ENCODE data around the gene SCYL3. TPM values are rescaled to one million over a fixed set of nuclear protein-coding genes. Genes with fewer than 3 reads are reported as not detected.

Gene SCYL3
- total RNA-seq, 1 experiment from 2014 or later: 3.6 TPM

GRCh38 chr1:169836198-169836597 is 57.5 kb downstream of the SCYL3 start:
- Histone ChIP-seq H3K4me1 (ENCODE audit: insufficient read depth, low read length) (no peaks in the 10 kb centered on the region), H3K27me3 (ENCODE audit: low read length) (no peaks in the 10 kb centered on the region), H3K27ac (ENCODE audit: low read length) (no peak overlapping the region), H3F3A (ENCODE audit: low read length, unreplicated experiment) (no peaks in the 10 kb centered on the region), H4K20me1 (ENCODE audit: low read length) (0 out of 2 replicates have a peak, but pooled peaks cover 6% of the 10 kb centered on the region), H3K79me2 (ENCODE audit: low read length) (0 out of 2 replicates have a peak, but pooled peaks cover 9% of the 10 kb centered on the region), H2AFZ (ENCODE audit: low read length) (no peak overlapping the region), H3K4me2 (ENCODE audit: low read length) (no peak overlapping the region), H3K9me3 (ENCODE audit: low read length) (no peaks in the 10 kb centered on the region), H3K36me3 (ENCODE audit: low read depth, low read length) (peaks cover 10% of the 10 kb centered on the region; the same call in 1 of the 2 replicates), H3K9ac (ENCODE audit: low read length) (no peak overlapping the region), H3K9me2 (replicated peaks; ENCODE audit: low read length) (no peaks in the 10 kb centered on the region), H3K4me3 (ENCODE audit: low read length) (no peak overlapping the region)
- no peak for ATAC-seq
- DNase-seq: no peak
- intact Hi-C loops (cut with micrococcal nuclease): no loop called here
- POLR2A ChIA-PET (ENCODE audit: unreplicated experiment): interaction anchor here (0.5 kb wide), 1 partner anchor 350 kb away, joined by 3 read pairs; the partner anchor contains the start of gene SLC19A2
- CTCF ChIA-PET: interaction anchor here (0.5 kb wide), 1 partner anchor 29 kb away, joined by 3 read pairs; no protein-coding TSS in a partner anchor
- no TSS peak for BruUV-seq (replicated peaks)
- TF ChIP-seq, protein P1, sequence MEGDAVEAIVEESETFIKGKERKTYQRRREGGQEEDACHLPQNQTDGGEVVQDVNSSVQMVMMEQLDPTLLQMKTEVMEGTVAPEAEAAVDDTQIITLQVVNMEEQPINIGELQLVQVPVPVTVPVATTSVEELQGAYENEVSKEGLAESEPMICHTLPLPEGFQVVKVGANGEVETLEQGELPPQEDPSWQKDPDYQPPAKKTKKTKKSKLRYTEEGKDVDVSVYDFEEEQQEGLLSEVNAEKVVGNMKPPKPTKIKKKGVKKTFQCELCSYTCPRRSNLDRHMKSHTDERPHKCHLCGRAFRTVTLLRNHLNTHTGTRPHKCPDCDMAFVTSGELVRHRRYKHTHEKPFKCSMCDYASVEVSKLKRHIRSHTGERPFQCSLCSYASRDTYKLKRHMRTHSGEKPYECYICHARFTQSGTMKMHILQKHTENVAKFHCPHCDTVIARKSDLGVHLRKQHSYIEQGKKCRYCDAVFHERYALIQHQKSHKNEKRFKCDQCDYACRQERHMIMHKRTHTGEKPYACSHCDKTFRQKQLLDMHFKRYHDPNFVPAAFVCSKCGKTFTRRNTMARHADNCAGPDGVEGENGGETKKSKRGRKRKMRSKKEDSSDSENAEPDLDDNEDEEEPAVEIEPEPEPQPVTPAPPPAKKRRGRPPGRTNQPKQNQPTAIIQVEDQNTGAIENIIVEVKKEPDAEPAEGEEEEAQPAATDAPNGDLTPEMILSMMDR (conservative IDR thresholded peaks at IDR 0.05; ENCODE audit: low read depth, low read length): no peak
- TF ChIP-seq EZH2phosphoT487 (IDR thresholded peaks at IDR 0.05; ENCODE audit: borderline replicate concordance, low read length) (no peak), EZH2 (IDR thresholded peaks at IDR 0.05; ENCODE audit: low read length, unreplicated experiment) (no peak)

DNA sequence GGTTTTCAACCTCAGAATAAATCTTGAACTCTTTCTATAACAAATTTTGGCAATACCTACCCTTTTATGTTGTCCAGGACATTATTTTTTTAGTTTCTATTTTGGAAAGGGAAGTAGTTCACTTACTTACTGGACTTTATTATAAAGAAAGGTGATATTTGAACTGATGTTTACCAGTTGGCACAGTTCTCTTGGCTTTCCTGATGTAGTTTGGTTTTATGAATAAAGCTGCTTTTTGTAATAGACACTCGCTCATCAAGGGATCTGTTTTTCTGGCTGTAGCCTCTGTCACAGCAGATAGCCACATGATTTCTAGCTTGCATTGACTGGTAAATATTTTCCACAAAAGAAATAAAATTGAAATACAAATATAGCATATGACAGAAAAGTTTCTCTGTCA is 58.0 kb downstream of the SCYL3 start:
- peaks cover 16% of the 10 kb centered on the region; the same call in 1 of the 2 replicates for H3K36me3 ChIP-seq (ENCODE audit: low read depth, low read length)
- H3K4me2 ChIP-seq (ENCODE audit: low read length): no peak overlapping the region
- H2AFZ ChIP-seq (ENCODE audit: low read length): no peak overlapping the region
- no peaks in the 10 kb centered on the region for H3K4me1 ChIP-seq (ENCODE audit: insufficient read depth, low read length)
- H3K9me2 ChIP-seq (replicated peaks; ENCODE audit: low read length): no peaks in the 10 kb centered on the region
- no peak for ATAC-seq
- ChIA-PET CTCF (interaction anchor here (0.5 kb wide), 1 partner anchor 28 kb away, joined by 3 read pairs; no protein-coding TSS in a partner anchor), POLR2A (ENCODE audit: unreplicated experiment) (interaction anchor here (0.5 kb wide), 1 partner anchor 350 kb away, joined by 3 read pairs; the partner anchor contains the start of gene SLC19A2)
- 0 out of 2 replicates have a peak, but pooled peaks cover 3% of the 10 kb centered on the region for H3K79me2 ChIP-seq (ENCODE audit: low read length)
- TF ChIP-seq, protein P1 (conservative IDR thresholded peaks at IDR 0.05; ENCODE audit: low read depth, low read length): no peak
- no peak for TF ChIP-seq EZH2phosphoT487 (IDR thresholded peaks at IDR 0.05; ENCODE audit: borderline replicate concordance, low read length)
- TF ChIP-seq EZH2 (IDR thresholded peaks at IDR 0.05; ENCODE audit: low read length, unreplicated experiment): no peak
- no peak overlapping the region for H3K9ac ChIP-seq (ENCODE audit: low read length)
- no peak overlapping the region for H3K4me3 ChIP-seq (ENCODE audit: low read length)
- no peak for DNase-seq
- 0 out of 2 replicates have a peak, but pooled peaks cover 6% of the 10 kb centered on the region for H4K20me1 ChIP-seq (ENCODE audit: low read length)
- intact Hi-C loops (cut with micrococcal nuclease): no loop called here
- H3K9me3 ChIP-seq (ENCODE audit: low read length): no peaks in the 10 kb centered on the region
- H3K27me3 ChIP-seq (ENCODE audit: low read length): no peaks in the 10 kb centered on the region
- H3F3A ChIP-seq (ENCODE audit: low read length, unreplicated experiment): no peaks in the 10 kb centered on the region
- no TSS peak for BruUV-seq (replicated peaks)
- no peak overlapping the region for H3K27ac ChIP-seq (ENCODE audit: low read length)

GRCh38 chr1:169834869-169835268 is 58.8 kb downstream of the SCYL3 start:
- no peaks in the 10 kb centered on the region for H3K4me1 ChIP-seq (ENCODE audit: insufficient read depth, low read length)
- H3K9me3 ChIP-seq (ENCODE audit: low read length): no peaks in the 10 kb centered on the region
- 0 out of 2 replicates have a peak, but pooled peaks cover 6% of the 10 kb centered on the region for H3K79me2 ChIP-seq (ENCODE audit: low read length)
- no peak overlapping the region for H3K4me3 ChIP-seq (ENCODE audit: low read length)
- H3K9me2 ChIP-seq (replicated peaks; ENCODE audit: low read length): no peaks in the 10 kb centered on the region
- peaks cover 21% of the 10 kb centered on the region for H3K36me3 ChIP-seq (ENCODE audit: low read depth, low read length)
- ChIA-PET POLR2A (ENCODE audit: unreplicated experiment) (no interaction called here), CTCF (no interaction called here)
- TF ChIP-seq, protein P1 (conservative IDR thresholded peaks at IDR 0.05; ENCODE audit: low read depth, low read length): no peak
- TF ChIP-seq EZH2phosphoT487 (IDR thresholded peaks at IDR 0.05; ENCODE audit: borderline replicate concordance, low read length): no peak
- TF ChIP-seq EZH2 (IDR thresholded peaks at IDR 0.05; ENCODE audit: low read length, unreplicated experiment): no peak
- H3F3A ChIP-seq (ENCODE audit: low read length, unreplicated experiment): no peaks in the 10 kb centered on the region
- DNase-seq (no peak), ATAC-seq (no peak)
- H4K20me1 ChIP-seq (ENCODE audit: low read length): 0 out of 2 replicates have a peak, but pooled peaks cover 6% of the 10 kb centered on the region
- intact Hi-C loops (cut with micrococcal nuclease): no loop called here
- no peak overlapping the region for H3K9ac ChIP-seq (ENCODE audit: low read length)
- no peaks in the 10 kb centered on the region for H3K27me3 ChIP-seq (ENCODE audit: low read length)
- no peak overlapping the region for H2AFZ ChIP-seq (ENCODE audit: low read length)
- no TSS peak for BruUV-seq (replicated peaks)
- no peak overlapping the region for H3K4me2 ChIP-seq (ENCODE audit: low read length)
- H3K27ac ChIP-seq (ENCODE audit: low read length): no peak overlapping the region
